ENCODE data around the gene MKS1.

The MKS1 gene

GRCh38 chr17:58219007-58219788 is at the start of gene MKS1:
MKS1 (minus strand) TSS chr17:58219255; CDS start chr17:58219230, 25 bp downstream.
- DNase-seq (ENCODE audit: low read depth): peak; percentile 87

GRCh38 chr17:58268326-58268725 is 49.3 kb upstream of the MKS1 start:
- DNase-seq (ENCODE audit: low read depth): no peak

- DNase-seq (ENCODE audit: low read depth): no peak
Observed at GRCh38 chr17:58267347-58268324, 48.6 kb upstream of the MKS1 start.

- DNase-seq (ENCODE audit: low read depth): no peak
Observed at GRCh38 chr17:58265902-58266875, 47.1 kb upstream of the MKS1 start.

- DNase-seq (ENCODE audit: low read depth): no peak
Observed at GRCh38 chr17:58265271-58265670, 46.2 kb upstream of the MKS1 start.

GRCh38 chr17:58264407-58265103 is 45.5 kb upstream of the MKS1 start:
- DNase-seq (ENCODE audit: low read depth): no peak

- no peak for DNase-seq (ENCODE audit: low read depth)
Observed at GRCh38 chr17:58263773-58264172, 44.7 kb upstream of the MKS1 start.

- DNase-seq (ENCODE audit: low read depth): no peak
Observed at GRCh38 chr17:58262149-58262548, 43.1 kb upstream of the MKS1 start.

GRCh38 chr17:58254803-58255202 is 35.7 kb upstream of the MKS1 start:
- no peak for DNase-seq (ENCODE audit: low read depth)

- DNase-seq (ENCODE audit: low read depth): no peak
Observed at GRCh38 chr17:58253082-58253481, 34.0 kb upstream of the MKS1 start.

GRCh38 chr17:58252141-58252540 is 33.1 kb upstream of the MKS1 start:
- DNase-seq (ENCODE audit: low read depth): no peak

- DNase-seq (ENCODE audit: low read depth): no peak
Observed at GRCh38 chr17:58250344-58251011, 31.4 kb upstream of the MKS1 start.

- peak; percentile 18 for DNase-seq (ENCODE audit: low read depth)
Observed at GRCh38 chr17:58249270-58250133, 30.4 kb upstream of the MKS1 start.

- no peak for DNase-seq (ENCODE audit: low read depth)
Observed at GRCh38 chr17:58248955-58249269, 29.9 kb upstream of the MKS1 start.

GRCh38 chr17:58247511-58248363 is 28.7 kb upstream of the MKS1 start:
- no peak for DNase-seq (ENCODE audit: low read depth)

- no peak for DNase-seq (ENCODE audit: low read depth)
Observed at GRCh38 chr17:58246781-58247180, 27.7 kb upstream of the MKS1 start.

GRCh38 chr17:58246104-58246740 is 27.2 kb upstream of the MKS1 start:
- no peak for DNase-seq (ENCODE audit: low read depth)

- no peak for DNase-seq (ENCODE audit: low read depth)
Observed at GRCh38 chr17:58245428-58246103, 26.5 kb upstream of the MKS1 start.
